HFF-Myc (cell line): Measurements from ENCODE around the gene CDC42BPG.

ENCODE experiments used
- DNase-seq: peaks from one replicate; pipeline ENCODE4 v3.0.0-alpha.2; 2011; ENCODE audit warnings: low read depth; ENCODE audit errors: extremely low read depth
- H3K4me3 ChIP-seq: replicated peaks from 2 replicates; pipeline ENCODE4 v1.5.1; 2011; ENCODE audit warnings: low read depth, mild to moderate bottlenecking, control low read depth, low read length
- TF ChIP-seq, protein P1 (sequence below): IDR thresholded peaks from 2 replicates; pipeline ENCODE4 v1.5.1; 2012; ENCODE audit warnings: mild to moderate bottlenecking, low read depth, low read length, control low read depth; ENCODE audit errors: missing control alignments

CDC42BPG gene

DNA sequence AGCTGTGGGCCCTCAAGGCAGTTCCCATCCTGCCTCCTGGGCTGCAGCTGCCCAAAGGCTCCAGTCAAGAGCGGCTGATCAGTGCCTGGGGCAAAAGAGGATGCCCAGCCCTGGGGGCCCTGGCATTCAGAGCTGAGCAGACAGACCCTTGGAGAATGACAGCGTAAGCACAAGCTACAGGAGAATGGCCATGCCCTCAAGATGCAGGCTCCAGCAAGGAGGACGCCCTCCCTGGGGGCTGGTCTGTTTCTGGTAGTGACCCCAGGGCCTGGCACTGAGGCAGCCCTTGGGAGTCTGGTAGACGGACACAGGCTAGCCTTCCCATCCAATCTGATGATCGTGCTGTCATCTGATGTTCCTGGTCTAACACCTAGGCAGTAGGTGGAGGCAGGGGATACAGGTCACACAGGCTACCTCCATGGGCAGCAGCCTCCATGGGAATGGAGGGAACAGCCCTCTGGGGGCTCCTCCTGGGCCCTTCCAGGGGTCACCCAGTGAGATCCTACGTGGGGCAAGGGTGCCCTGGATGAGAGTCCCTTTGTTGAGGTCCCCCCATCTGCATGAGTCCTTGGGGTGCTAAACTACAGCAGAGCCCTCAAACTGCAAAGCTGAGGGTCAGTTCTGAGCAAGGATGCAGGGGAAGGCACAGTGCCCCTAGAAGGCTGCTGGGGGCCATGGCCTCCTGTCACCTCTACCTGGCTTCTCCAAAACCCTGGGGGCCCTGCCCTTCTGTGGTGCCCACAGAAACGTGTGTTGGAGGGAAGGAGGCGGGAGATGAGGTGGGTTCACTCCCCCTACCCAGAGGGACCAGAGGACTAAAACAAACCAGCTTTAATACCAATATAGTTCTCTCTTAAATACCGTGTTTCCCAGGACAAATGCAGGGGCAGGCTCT, 55.9 kb downstream of the CDC42BPG start:
- no peak overlapping the region for H3K4me3 ChIP-seq
- TF ChIP-seq, protein P1, sequence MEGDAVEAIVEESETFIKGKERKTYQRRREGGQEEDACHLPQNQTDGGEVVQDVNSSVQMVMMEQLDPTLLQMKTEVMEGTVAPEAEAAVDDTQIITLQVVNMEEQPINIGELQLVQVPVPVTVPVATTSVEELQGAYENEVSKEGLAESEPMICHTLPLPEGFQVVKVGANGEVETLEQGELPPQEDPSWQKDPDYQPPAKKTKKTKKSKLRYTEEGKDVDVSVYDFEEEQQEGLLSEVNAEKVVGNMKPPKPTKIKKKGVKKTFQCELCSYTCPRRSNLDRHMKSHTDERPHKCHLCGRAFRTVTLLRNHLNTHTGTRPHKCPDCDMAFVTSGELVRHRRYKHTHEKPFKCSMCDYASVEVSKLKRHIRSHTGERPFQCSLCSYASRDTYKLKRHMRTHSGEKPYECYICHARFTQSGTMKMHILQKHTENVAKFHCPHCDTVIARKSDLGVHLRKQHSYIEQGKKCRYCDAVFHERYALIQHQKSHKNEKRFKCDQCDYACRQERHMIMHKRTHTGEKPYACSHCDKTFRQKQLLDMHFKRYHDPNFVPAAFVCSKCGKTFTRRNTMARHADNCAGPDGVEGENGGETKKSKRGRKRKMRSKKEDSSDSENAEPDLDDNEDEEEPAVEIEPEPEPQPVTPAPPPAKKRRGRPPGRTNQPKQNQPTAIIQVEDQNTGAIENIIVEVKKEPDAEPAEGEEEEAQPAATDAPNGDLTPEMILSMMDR: no peak
- no peak for DNase-seq

DNA sequence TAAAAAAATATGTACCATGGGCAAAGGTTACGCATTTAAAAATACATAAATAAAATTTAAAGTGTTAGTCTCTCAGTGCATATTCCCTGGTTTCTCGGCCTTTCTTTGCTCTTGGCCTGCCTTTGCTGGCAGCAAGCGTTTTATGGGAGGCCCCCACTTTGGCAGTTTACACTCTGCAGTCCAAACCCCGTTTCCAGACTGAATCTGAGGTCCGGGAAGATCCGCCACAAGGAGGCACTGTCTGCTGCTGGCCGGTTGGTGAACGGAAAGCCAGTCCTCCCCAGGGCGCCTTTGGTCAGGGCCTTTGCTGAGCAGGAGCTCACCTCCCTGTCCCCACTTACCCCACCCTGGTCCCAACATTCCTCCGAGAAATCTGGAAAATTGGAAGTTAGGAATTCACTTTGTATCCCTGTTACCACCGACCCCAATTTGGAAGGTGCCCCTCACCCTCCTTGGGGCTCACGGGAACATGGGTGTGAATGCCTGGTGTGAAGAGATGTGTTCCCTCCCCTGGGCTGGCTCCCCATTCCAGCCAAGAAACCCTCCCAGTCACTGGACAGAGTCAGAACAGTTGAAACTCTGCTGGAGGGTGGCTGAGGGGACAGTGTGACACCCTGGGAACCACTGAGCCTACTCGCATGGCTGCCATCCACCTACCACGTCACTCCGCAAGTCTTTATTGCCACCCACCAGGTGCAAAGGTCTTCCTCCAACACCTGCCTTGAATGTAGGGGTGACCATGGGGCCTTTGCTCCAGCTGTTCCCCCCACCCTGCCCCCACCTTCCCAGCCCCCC, 56.7 kb downstream of the CDC42BPG start:
- TF ChIP-seq, protein P1: peak; percentile 88
- no peak overlapping the region for H3K4me3 ChIP-seq
- DNase-seq: no peak

DNA sequence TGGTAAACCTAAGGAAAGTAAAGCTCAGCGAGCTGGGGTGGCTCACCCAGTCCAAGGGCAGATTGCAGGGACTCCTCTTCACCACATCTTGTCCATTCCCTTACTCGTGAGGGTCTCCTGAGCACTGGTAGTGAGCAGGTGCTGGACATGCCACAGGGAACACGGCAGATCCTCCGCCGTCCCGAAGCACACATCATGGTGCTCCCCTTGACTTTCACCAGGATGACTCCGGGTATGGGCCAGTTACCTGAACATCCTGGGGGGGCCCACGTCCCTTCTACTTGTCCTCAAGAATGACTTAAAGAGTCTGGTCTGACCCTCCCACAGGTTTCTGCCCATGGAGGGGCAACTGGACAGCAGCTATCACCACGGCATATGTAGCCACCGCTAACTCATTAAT, 58.1 kb downstream of the CDC42BPG start:
- TF ChIP-seq, protein P1: no peak
- H3K4me3 ChIP-seq: no peak overlapping the region
- DNase-seq: no peak

DNA sequence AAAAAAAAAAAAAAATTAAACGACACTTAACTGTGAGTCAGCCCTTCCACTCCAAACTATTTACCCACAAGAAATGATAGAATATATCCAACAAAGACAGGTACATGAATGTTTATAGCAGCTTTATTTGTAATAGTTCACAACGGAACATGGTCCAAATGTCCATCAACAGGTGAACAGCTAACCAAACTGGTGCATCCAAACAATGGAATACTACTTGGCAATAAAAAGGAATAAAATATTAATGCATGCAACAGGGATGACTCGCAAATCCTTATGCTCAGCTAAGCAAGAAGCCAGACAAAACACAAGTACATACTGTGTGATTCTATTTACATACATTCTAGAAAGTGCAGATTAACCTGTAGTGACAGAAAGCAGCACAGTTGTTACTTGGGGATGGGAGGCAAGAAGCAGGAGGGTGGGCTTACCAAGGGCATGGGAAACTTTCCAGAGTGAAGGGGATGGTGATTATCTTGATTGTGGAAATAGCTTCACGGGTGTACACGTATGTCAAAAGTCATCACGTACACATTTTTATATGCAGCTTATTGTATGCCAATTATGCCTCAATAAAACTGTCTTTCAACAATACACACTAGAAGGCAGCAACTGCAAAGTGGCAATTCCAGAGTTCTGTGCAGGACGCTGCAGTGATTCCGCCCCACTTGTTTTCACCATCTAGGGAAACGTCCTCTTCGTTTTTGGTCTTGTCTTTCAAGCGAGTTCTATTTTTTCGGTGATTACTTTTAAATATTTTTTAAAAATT, 59.5 kb downstream of the CDC42BPG start:
- no peak for DNase-seq
- TF ChIP-seq, protein P1: no peak
- H3K4me3 ChIP-seq: no peak overlapping the region

DNA sequence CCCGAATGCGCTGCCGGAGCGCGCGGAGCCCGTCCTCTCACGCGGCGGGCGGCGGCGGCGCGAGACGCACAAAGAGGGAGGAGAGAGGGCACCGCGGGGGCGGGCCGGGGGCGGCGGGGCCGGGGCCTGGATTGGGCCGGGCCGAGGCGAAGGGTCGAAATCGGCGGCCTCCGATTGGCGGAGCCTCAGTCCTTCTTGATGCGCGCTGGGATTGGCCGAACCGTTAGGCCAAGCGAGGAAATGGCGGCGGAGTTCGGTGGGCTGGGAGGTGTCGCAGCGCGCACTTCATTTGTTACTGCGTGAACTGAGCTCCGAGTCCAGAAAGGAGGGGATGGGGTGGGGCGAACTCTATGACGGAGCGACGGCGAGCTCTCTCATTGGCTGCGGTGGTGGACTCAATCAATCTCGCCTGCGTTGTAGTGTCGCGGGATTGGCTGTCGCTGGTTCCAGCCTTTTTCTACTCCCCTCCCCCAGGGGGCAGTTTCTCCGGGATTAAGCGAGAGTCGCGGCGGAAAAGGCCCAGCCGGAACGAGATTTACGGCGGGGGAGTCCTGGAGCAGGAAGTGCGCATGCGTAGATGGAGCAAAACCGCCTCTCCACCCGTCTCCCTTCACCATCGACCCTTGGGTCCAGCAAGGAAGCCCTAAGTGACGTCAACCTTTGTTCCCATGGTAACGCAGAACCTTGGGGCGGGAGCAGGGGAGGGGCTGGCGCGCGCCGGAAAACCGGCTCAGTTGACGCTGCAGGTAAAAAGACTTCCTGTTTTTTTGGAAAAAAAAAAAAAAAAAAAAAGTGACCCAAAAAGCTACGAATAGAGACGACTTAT, 65.8 kb downstream of the CDC42BPG start, which contains the start of gene SF1:
TSS of gene SF1 (minus strand) at position 70 of the 826 bp plus-strand sequence. CDS start 150 bp downstream, outside the sequence.
- TF ChIP-seq, protein P1: peak; percentile 9
- peak; percentile 99 for DNase-seq
- H3K4me3 ChIP-seq: peak within 1 kb of the TSS; percentile 93

DNA sequence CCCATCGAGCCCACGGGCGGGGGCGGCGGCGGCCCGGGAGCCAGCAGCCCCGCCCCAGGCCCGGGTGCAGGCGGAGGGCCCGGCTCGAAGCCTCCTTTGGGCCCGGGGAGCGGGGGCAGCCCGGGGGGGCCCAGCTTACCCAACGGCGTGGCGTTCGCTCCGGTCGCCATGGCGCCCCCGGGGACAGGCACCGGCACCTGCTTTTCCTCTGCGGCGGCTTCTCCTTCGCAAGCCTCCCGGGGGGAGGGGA, 66.3 kb downstream of the CDC42BPG start:
- DNase-seq: no peak
- TF ChIP-seq, protein P1: no peak

More for the DNA sequence above, 66.3 kb downstream of the CDC42BPG start:
- peak overlapping the region; percentile 57 for H3K4me3 ChIP-seq
